ENCODE data around the gene PXMP4.

Gene PXMP4

DNA sequence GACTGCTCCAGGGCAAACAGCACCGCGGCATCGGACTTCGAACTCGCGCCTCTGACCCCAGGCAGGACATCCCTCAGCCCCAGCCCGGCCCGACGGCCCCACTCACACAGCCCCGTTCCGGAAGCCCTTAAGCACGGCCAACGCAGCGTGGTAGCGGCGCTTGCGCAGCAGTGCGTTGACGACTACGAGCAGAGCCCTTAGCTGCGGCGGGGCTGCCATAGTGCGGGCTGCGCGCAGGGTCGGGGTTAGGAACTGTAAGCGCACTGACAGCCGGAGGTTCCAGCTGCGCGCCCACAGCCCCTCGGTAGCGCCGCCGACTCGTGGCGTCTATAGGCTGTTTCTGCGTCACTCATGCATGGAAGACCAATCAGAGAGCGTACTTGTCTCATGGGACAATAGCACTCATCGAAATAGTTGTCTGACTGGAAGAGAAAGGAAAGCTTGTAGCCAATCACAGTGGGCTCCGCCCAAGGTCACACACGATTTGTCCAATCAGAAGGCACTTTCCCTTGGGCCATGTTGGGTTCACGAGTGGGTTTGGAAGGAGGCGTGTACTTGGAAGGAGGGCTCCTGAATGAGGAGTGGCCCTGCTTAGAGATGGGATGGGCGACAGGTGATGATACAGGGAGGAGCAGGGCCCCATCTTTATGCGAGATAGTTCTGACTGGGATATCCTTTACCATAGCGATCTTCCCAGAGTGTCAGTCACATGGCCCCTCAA is at the start of gene PXMP4:
Gene PXMP4, minus strand, starts transcription at position 322 of the 721 bp plus-strand sequence. Its CDS starts 103 bp downstream, at position 219.
- peak; percentile 98 for DNase-seq (ENCODE audit: low read depth)

DNA sequence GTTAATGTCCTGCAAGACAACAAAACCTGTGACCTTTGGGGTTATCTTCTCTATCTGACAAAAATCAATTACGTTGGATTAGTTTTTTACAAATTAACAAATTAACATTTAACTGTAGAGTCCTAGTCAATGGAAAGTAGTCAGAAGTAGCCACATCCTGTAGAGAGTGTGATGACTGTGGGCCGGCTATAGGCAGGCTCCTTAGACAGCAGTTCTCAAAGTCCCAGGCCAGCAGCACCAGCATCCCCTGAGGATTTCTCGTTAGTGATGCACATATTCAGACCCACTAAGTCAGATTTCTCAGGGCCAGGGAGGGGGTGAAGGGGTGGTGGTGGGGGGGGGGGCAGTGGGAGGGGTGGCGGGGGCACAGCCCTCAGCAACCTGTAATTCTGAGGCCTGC is 48.9 kb upstream of the PXMP4 start:
- no peak for DNase-seq (ENCODE audit: low read depth)
- TF ChIP-seq CTCF (IDR thresholded peaks at IDR 0.05; ENCODE audit: insufficient read depth, low read depth, low read length, missing control alignments), result no peak
- no peak overlapping the region for H3K4me3 ChIP-seq (ENCODE audit: low read depth, low read length)

More for the DNA sequence above, at the start of gene PXMP4:
- H3K4me3 ChIP-seq (ENCODE audit: low read depth, low read length), result peak within 1 kb of the TSS; percentile 82
- no peak for TF ChIP-seq CTCF (IDR thresholded peaks at IDR 0.05; ENCODE audit: insufficient read depth, low read depth, low read length, missing control alignments)

DNA sequence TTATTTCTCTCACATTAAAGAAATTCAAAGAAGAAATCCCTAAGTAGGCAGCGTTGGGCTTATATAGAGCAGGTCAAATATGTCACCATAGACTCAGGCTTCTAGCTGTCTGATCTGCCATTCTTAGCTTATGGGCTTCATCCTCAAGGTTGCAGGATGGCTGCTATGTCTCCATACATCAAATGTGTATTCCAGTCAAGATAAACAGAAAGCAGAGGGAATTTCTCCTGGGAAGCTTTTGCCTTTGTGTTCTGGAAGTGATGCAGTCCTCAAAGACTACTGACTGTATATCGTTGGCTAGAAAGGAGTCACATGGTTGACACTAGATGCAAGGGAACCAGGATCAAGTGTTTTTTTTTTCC is 47.6 kb upstream of the PXMP4 start:
- H3K4me3 ChIP-seq (ENCODE audit: low read depth, low read length), result no peak overlapping the region
- no peak for TF ChIP-seq CTCF (IDR thresholded peaks at IDR 0.05; ENCODE audit: insufficient read depth, low read depth, low read length, missing control alignments)
- no peak for DNase-seq (ENCODE audit: low read depth)

- H3K4me3 ChIP-seq (ENCODE audit: low read depth, low read length), result no peak overlapping the region
- no peak for DNase-seq (ENCODE audit: low read depth)
- no peak for TF ChIP-seq CTCF (IDR thresholded peaks at IDR 0.05; ENCODE audit: insufficient read depth, low read depth, low read length, missing control alignments)
Observed at GRCh38 chr20:33766686-33767085, 46.6 kb upstream of the PXMP4 start.

- no peak for TF ChIP-seq CTCF (IDR thresholded peaks at IDR 0.05; ENCODE audit: insufficient read depth, low read depth, low read length, missing control alignments)
- no peak for DNase-seq (ENCODE audit: low read depth)
- H3K4me3 ChIP-seq (ENCODE audit: low read depth, low read length), result no peak overlapping the region
Observed at GRCh38 chr20:33765592-33765991, 45.5 kb upstream of the PXMP4 start.

DNA sequence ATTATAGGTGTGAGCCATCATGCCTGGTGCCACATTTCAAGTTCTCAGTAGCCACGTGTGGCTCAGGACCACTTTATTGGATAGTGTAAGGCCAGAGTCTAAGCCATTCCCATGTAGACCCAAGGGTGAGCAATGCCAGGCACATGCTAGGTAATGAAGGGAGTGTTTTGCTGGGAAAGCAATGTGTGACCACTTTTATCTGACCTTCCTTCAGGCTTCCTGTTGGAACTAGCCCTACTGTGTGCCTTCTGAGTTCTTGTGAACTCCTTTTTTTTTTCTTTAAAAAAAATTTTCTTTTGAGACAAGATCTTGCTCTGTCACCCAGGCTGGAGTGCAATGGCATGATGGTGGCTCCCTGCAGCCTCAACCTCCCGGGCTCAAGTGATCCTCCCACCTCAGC is 45.0 kb upstream of the PXMP4 start:
- H3K4me3 ChIP-seq (ENCODE audit: low read depth, low read length), result no peak overlapping the region
- TF ChIP-seq CTCF (IDR thresholded peaks at IDR 0.05; ENCODE audit: insufficient read depth, low read depth, low read length, missing control alignments), result no peak
- no peak for DNase-seq (ENCODE audit: low read depth)

- no peak overlapping the region for H3K4me3 ChIP-seq (ENCODE audit: low read depth, low read length)
- TF ChIP-seq CTCF (IDR thresholded peaks at IDR 0.05; ENCODE audit: insufficient read depth, low read depth, low read length, missing control alignments), result no peak
- DNase-seq (ENCODE audit: low read depth), result no peak
Observed at GRCh38 chr20:33761698-33762250, 41.7 kb upstream of the PXMP4 start.

All from GM12865 (cell line).